Mesendoderm (in vitro differentiated cells): ENCODE data around the gene SEBOX.

ENCODE experiments used
- DNase-seq: peaks from one replicate; pipeline ENCODE4 v3.0.0; 2013
- H2AK5ac ChIP-seq: 2 replicates; pipeline ENCODE4 v1.6.1; 2013; ENCODE audit warnings: low read length, inconsistent platforms
- H2BK120ac ChIP-seq: 2 replicates; pipeline ENCODE4 v1.6.1; 2013; ENCODE audit warnings: low read depth, mild to moderate bottlenecking, low read length, moderate library complexity, mixed read lengths
- H2BK15ac ChIP-seq: replicated peaks from 2 replicates; pipeline ENCODE4 v1.6.1; 2013; ENCODE audit warnings: low read depth, mild to moderate bottlenecking, moderate library complexity
- H2BK5ac ChIP-seq: 2 replicates; pipeline ENCODE4 v1.6.1; 2013; ENCODE audit warnings: low read length, inconsistent platforms
- H3K18ac ChIP-seq: 2 replicates; pipeline ENCODE4 v1.6.1; 2013; ENCODE audit warnings: mild to moderate bottlenecking, low read length, mixed read lengths
- H3K23ac ChIP-seq: one replicate; pipeline ENCODE4 v1.6.1; 2013; ENCODE audit warnings: low read length
- H3K27ac ChIP-seq: 2 replicates; pipeline ENCODE4 v1.5.1; 2013; ENCODE audit warnings: low read depth, mild to moderate bottlenecking, inconsistent platforms, low read length, moderate library complexity
- H3K27me3 ChIP-seq: 2 replicates; pipeline ENCODE4 v1.6.1; 2013; ENCODE audit warnings: low read length, control low read depth, mild to moderate bottlenecking, inconsistent platforms; ENCODE audit not compliant: insufficient read depth, poor library complexity
- H3K36me3 ChIP-seq: 2 replicates; pipeline ENCODE4 v1.6.1; 2013; ENCODE audit warnings: low read length, inconsistent platforms; ENCODE audit not compliant: control insufficient read depth, insufficient read depth
- H3K4ac ChIP-seq: one replicate; pipeline ENCODE4 v1.6.1; 2013; ENCODE audit warnings: low read depth, mild to moderate bottlenecking, low read length, moderate library complexity
- H3K4me1 ChIP-seq: 2 replicates; pipeline ENCODE4 v1.6.1; 2013; ENCODE audit warnings: low read depth, low read length, inconsistent platforms; ENCODE audit not compliant: control insufficient read depth
- H3K4me2 ChIP-seq: 2 replicates; pipeline ENCODE4 v1.6.1; 2013; ENCODE audit warnings: low read length
- H3K4me3 ChIP-seq: 2 replicates; pipeline ENCODE4 v1.5.1; 2013; ENCODE audit warnings: mild to moderate bottlenecking, low read length
- H3K56ac ChIP-seq: one replicate; pipeline ENCODE4 v1.6.1; 2013; ENCODE audit warnings: low read length
- H3K79me1 ChIP-seq: 2 replicates; pipeline ENCODE4 v1.6.1; 2013; ENCODE audit warnings: low read length, inconsistent platforms
- H3K79me2 ChIP-seq: 2 replicates; pipeline ENCODE4 v1.6.1; 2013; ENCODE audit warnings: mild to moderate bottlenecking, low read length; ENCODE audit not compliant: control insufficient read depth, insufficient read depth
- H3K9ac ChIP-seq: 2 replicates; pipeline ENCODE4 v1.6.1; 2013; ENCODE audit warnings: low read length, inconsistent platforms
- H4K5ac ChIP-seq: one replicate; pipeline ENCODE4 v1.6.1; 2013; ENCODE audit warnings: low read length
- H4K8ac ChIP-seq: one replicate; pipeline ENCODE4 v1.6.1; 2013; ENCODE audit warnings: low read depth, mild to moderate bottlenecking, control low read depth, low read length, moderate library complexity
- WGBS: extraction: QIAGEN DNeasy Blood & Tissue Kit; methylation state at CpG from one replicate; pipeline ENCODE4 v1.1.7; 2013; ENCODE audit warnings: low lambda C conversion rate, missing lambda C conversion rate; ENCODE audit not compliant: insufficient coverage; ENCODE audit errors: extremely low coverage; 5-methylcytosine and 5-hydroxymethylcytosine counted together

SEBOX gene

DNA sequence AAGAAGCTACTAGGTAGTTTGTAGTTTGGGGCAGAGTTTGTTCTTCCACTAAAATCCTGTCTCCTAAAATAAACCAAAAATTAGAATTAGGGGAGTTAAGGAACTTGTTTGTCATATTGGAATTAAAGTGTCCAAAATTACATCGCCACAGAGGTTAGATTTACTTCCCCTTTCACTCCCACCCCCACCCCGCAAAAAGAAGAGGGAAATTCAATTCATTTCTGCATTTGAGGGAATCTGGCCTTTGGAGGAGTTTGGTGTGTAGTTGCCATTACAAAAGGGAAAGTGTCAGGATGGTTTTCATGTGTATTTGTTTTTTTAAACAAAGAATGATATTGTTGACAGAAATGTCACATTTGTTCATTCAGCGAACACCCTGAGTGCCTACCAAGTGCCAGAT is 40.2 kb downstream of the SEBOX start:
- Histone ChIP-seq H3K27ac (no peak overlapping the region), H3K36me3 (peaks cover 11% of the 10 kb centered on the region), H3K79me2 (peaks cover 55% of the 10 kb centered on the region), H3K9ac (peak overlapping the region; percentile 4), H3K4me1 (peaks cover 5% of the 10 kb centered on the region), H3K79me1 (peaks cover 16% of the 10 kb centered on the region), H4K8ac (no peak overlapping the region), H3K23ac (no peak overlapping the region), H4K5ac (no peak overlapping the region), H3K4me3 (no peak overlapping the region), H3K56ac (no peak overlapping the region), H3K27me3 (no peaks in the 10 kb centered on the region), H2BK15ac (no peak overlapping the region), H2AK5ac (no peak overlapping the region), H3K18ac (no peak overlapping the region), H3K4me2 (no peak overlapping the region), H2BK120ac (no peak overlapping the region), H2BK5ac (no peak overlapping the region), H3K4ac (no peak overlapping the region)
- no CpG with 5 or more reads among the region's 3 CpGs for WGBS
- no peak for DNase-seq

DNA sequence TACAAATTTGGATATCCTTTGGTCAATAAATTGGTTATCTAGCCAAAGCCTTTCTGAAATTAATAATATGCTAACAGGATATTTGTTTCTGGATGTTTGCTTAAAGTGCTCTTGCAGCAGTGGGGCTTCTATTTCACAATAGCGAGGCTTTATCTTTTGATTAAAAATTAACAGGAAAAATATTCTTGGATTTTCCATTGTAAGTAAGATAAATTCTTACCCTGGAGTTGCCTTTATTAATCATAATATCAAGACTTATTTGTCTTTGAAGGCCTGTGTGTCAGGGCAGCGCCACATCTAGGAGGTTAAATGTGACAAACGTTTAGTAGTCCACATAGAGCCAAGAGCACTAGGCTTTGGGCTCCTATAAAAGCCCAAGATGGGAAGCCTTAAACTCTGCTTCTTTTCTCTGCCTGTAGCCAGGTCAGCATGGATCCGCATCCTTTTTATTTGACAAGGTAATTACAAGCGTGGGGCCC is 40.7 kb downstream of the SEBOX start:
- H3K79me1 ChIP-seq, result peaks cover 17% of the 10 kb centered on the region
- peaks cover 10% of the 10 kb centered on the region for H3K36me3 ChIP-seq
- peaks cover 5% of the 10 kb centered on the region for H3K4me1 ChIP-seq
- WGBS, result no CpG with 5 or more reads among the region's 5 CpGs
- no peak overlapping the region for H2AK5ac ChIP-seq
- no peak overlapping the region for H3K4me3 ChIP-seq
- no peak overlapping the region for H2BK15ac ChIP-seq
- no peak overlapping the region for H4K5ac ChIP-seq
- H3K4ac ChIP-seq, result no peak overlapping the region
- H4K8ac ChIP-seq, result no peak overlapping the region
- peak overlapping the region; percentile 4 for H3K9ac ChIP-seq
- no peak overlapping the region for H3K56ac ChIP-seq
- H2BK120ac ChIP-seq, result no peak overlapping the region
- H3K4me2 ChIP-seq, result no peak overlapping the region
- H3K18ac ChIP-seq, result no peak overlapping the region
- H3K79me2 ChIP-seq, result peaks cover 60% of the 10 kb centered on the region
- H2BK5ac ChIP-seq, result no peak overlapping the region
- no peak overlapping the region for H3K27ac ChIP-seq
- no peak overlapping the region for H3K23ac ChIP-seq
- DNase-seq, result no peak
- no peaks in the 10 kb centered on the region for H3K27me3 ChIP-seq

- Histone ChIP-seq H4K5ac (no peak overlapping the region), H3K36me3 (no peaks in the 10 kb centered on the region), H3K56ac (peak overlapping the region; percentile 92), H2BK15ac (no peak overlapping the region), H3K4me1 (peaks cover 7% of the 10 kb centered on the region), H4K8ac (no peak overlapping the region), H3K18ac (no peak overlapping the region), H3K27ac (no peak overlapping the region), H2BK120ac (no peak overlapping the region), H2BK5ac (no peak overlapping the region), H3K27me3 (no peaks in the 10 kb centered on the region), H3K4ac (no peak overlapping the region), H3K79me2 (peaks cover 56% of the 10 kb centered on the region), H3K4me3 (peak overlapping the region; percentile 91), H3K79me1 (peaks cover 11% of the 10 kb centered on the region), H3K23ac (no peak overlapping the region), H3K9ac (peak overlapping the region; percentile 88), H2AK5ac (peak overlapping the region; percentile 40), H3K4me2 (peak overlapping the region; percentile 83)
- DNase-seq, result no peak
- no CpG with 5 or more reads among the region's 8 CpGs for WGBS
Measured at GRCh38 chr17:28320215-28321061, 44.6 kb downstream of the SEBOX start.

DNA sequence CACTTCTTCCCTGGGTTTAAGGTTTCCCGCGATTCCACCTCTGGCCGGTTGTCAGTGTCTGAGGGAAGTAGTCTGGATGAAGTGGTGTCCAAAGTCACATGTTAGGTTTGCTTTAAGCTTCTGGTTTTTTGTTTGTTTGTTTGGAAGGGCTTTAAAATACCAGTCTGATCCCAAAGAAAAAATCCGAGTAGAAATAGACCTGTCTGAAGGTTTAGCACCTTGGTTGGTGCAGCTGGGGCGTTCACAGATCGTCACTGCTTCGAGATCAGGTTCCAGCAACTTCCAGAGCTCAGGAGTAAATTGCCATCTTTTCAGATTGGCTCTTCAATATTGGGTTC is 45.4 kb downstream of the SEBOX start:
- H4K5ac ChIP-seq, result peak overlapping the region; percentile 12
- no CpG with 5 or more reads among the region's 7 CpGs for whole genome bisulfite sequencing
- no peak overlapping the region for H4K8ac ChIP-seq
- H3K27ac ChIP-seq, result peak overlapping the region; percentile 66
- no peak overlapping the region for H3K23ac ChIP-seq
- H3K9ac ChIP-seq, result peak overlapping the region; percentile 88
- no peak for DNase-seq
- peak overlapping the region; percentile 14 for H2AK5ac ChIP-seq
- H3K79me1 ChIP-seq, result peaks cover 6% of the 10 kb centered on the region
- no peaks in the 10 kb centered on the region for H3K36me3 ChIP-seq
- H2BK15ac ChIP-seq, result no peak overlapping the region
- H2BK120ac ChIP-seq, result no peak overlapping the region
- peak overlapping the region; percentile 63 for H3K18ac ChIP-seq
- H3K4ac ChIP-seq, result peak overlapping the region; percentile 66
- peaks cover 47% of the 10 kb centered on the region for H3K79me2 ChIP-seq
- no peak overlapping the region for H2BK5ac ChIP-seq
- H3K4me2 ChIP-seq, result peak overlapping the region; percentile 83
- H3K27me3 ChIP-seq, result no peaks in the 10 kb centered on the region
- H3K4me3 ChIP-seq, result peak overlapping the region; percentile 91
- peaks cover 7% of the 10 kb centered on the region for H3K4me1 ChIP-seq
- peak overlapping the region; percentile 92 for H3K56ac ChIP-seq

DNA sequence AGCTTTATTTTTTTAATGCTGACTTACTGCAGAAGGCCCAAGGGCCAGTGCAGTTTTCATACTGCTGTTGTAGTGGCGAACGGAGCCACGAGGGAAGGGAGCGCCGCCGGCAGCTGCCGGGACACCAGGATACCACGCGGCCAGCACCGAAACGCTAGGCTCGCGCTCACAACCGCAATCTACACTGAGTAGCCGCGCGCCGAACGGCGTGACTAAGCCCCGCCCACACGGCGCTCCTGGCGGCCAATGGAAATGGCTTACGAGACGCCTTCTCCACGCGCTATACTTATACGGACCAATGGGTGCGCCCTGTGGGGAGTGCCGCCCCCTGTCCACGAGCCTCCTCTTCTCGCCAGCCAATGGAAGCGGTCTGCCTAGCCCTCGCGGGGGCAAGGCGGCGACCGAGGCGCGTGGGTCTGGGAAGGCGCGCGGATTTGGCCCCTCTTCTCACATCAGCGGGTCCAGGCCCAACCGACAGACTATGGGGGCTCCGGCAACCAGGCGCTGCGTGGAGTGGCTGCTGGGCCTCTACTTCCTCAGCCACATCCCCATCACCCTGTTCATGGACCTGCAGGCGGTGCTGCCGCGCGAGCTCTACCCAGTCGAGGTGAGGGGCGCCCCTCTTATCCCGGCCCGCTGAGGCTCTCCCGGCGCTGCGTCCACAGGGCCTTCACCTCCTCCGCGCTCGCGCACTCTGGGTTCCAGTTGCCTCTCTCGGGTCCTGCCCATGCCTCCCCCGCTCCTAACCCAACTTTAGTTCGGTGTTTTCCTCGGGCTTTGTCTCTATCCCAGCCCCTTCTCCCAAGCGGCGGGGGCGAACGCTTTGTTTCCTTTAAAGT is 46.0 kb downstream of the SEBOX start, which contains the start of gene TMEM97:
Gene TMEM97, plus strand, starts transcription at position 442 of the 839 bp plus-strand sequence. Its CDS starts 40 bp downstream, at position 482.
- no peaks in the 10 kb centered on the region for H3K36me3 ChIP-seq
- H4K8ac ChIP-seq, result no peak within 1 kb of the TSS
- no peak within 1 kb of the TSS for H2BK15ac ChIP-seq
- H3K79me2 ChIP-seq, result peaks cover 44% of the 10 kb centered on the region
- DNase-seq, result peak; percentile 97
- peak within 1 kb of the TSS; percentile 83 for H3K4me2 ChIP-seq
- peak within 1 kb of the TSS; percentile 39 for H2BK5ac ChIP-seq
- no peak within 1 kb of the TSS for H2BK120ac ChIP-seq
- peak within 1 kb of the TSS; percentile 92 for H3K56ac ChIP-seq
- no peaks in the 10 kb centered on the region for H3K27me3 ChIP-seq
- no peak within 1 kb of the TSS for H3K23ac ChIP-seq
- H3K4me1 ChIP-seq, result peaks cover 7% of the 10 kb centered on the region
- peak within 1 kb of the TSS; percentile 88 for H3K9ac ChIP-seq
- peak within 1 kb of the TSS; percentile 14 for H2AK5ac ChIP-seq
- H3K27ac ChIP-seq, result peak within 1 kb of the TSS; percentile 66
- no CpG with 5 or more reads among the region's 72 CpGs for WGBS
- peak within 1 kb of the TSS; percentile 63 for H3K18ac ChIP-seq
- peaks cover 6% of the 10 kb centered on the region for H3K79me1 ChIP-seq
- H4K5ac ChIP-seq, result peak within 1 kb of the TSS; percentile 12
- peak within 1 kb of the TSS; percentile 91 for H3K4me3 ChIP-seq
- H3K4ac ChIP-seq, result peak within 1 kb of the TSS; percentile 66
